GM13976 (cell line): ENCODE results near the gene RBM41.

Experiments used
- DNase-seq: peaks from one replicate; pipeline ENCODE4 v3.0.0; 2012; ENCODE audit warnings: low spot score
- CTCF ChIP-seq: IDR thresholded peaks from 2 replicates; pipeline ENCODE4 v1.5.1; 2012; ENCODE audit warnings: borderline replicate concordance, mild to moderate bottlenecking; ENCODE audit not compliant: insufficient read depth; ENCODE audit errors: extremely low read depth, missing control alignments, control extremely low read depth
- in situ Hi-C: fragments of 300-500 bp; cut with MboI; formaldehyde crosslinking; loops from one replicate; pipeline ENCODE4 v1.12.0; 2022; ENCODE audit warnings: low sequenced_read_pairs, mixed read lengths, inconsistent platforms; ENCODE audit not compliant: unreplicated experiment

Gene RBM41

GRCh38 chrX:107153005-107153404, 34.4 kb upstream of the RBM41 start:
- in situ Hi-C loops = no loop called here
- TF ChIP-seq CTCF = no peak
- DNase-seq = no peak

GRCh38 chrX:107146670-107147069, 28.0 kb upstream of the RBM41 start:
- TF ChIP-seq CTCF = no peak
- DNase-seq = no peak
- in situ Hi-C loops = no loop called here

- in situ Hi-C loops = no loop called here
- no peak for TF ChIP-seq CTCF
- DNase-seq = no peak
Observed at GRCh38 chrX:107135965-107136307, 17.3 kb upstream of the RBM41 start.

- DNase-seq = no peak
- in situ Hi-C loops = no loop called here
- no peak for TF ChIP-seq CTCF
Observed at GRCh38 chrX:107135049-107135964, 16.7 kb upstream of the RBM41 start.

GRCh38 chrX:107123750-107124149, 5.1 kb upstream of the RBM41 start:
- in situ Hi-C loops = no loop called here
- no peak for DNase-seq
- no peak for TF ChIP-seq CTCF

- no peak for DNase-seq
- no peak for TF ChIP-seq CTCF
- in situ Hi-C loops = no loop called here
Observed at GRCh38 chrX:107119283-107119682, 661 bp upstream of the RBM41 start.
